Neural progenitor cell (in vitro differentiated cells): ENCODE results near the gene CCNY. TPM values are rescaled to one million over a fixed set of nuclear protein-coding genes. Genes with fewer than 3 reads are reported as not detected.

Experiments
- DNase-seq: peaks from one replicate; pipeline ENCODE4 v3.0.0-alpha.2; 2016; ENCODE audit warnings: low spot score
- H2AFZ ChIP-seq: fragments of 200-600 bp; sonication (generic); replicated peaks from 2 replicates; pipeline ENCODE4 v1.6.1; 2016; ENCODE audit warnings: antibody characterized with exemption
- H3F3A ChIP-seq: fragments of 200-600 bp; sonication (generic); 2 replicates; pipeline ENCODE4 v1.6.1; 2016; ENCODE audit warnings: antibody characterized with exemption, low read depth
- H3K27ac ChIP-seq: fragments of 200-600 bp; sonication (generic); 2 replicates; pipeline ENCODE4 v1.5.1; 2016; ENCODE audit warnings: mild to moderate bottlenecking
- H3K27me3 ChIP-seq: fragments of 200-600 bp; sonication (generic); 2 replicates; pipeline ENCODE4 v1.6.1; 2016; ENCODE audit warnings: mild to moderate bottlenecking, moderate library complexity
- H3K36me3 ChIP-seq: fragments of 200-600 bp; sonication (generic); 2 replicates; pipeline ENCODE4 v1.5.1; 2016
- H3K4me1 ChIP-seq: fragments of 200-600 bp; sonication (generic); 2 replicates; pipeline ENCODE4 v1.6.1; 2016; ENCODE audit warnings: mixed run types
- H3K4me2 ChIP-seq: fragments of 200-600 bp; sonication (generic); 2 replicates; pipeline ENCODE4 v1.6.1; 2016
- H3K4me3 ChIP-seq: fragments of 200-600 bp; sonication (generic); 2 replicates; pipeline ENCODE4 v1.5.1; 2016
- H3K79me2 ChIP-seq: fragments of 200-600 bp; sonication (generic); 2 replicates; pipeline ENCODE4 v1.6.1; 2016; ENCODE audit warnings: low read depth
- H3K9ac ChIP-seq: fragments of 200-600 bp; sonication (generic); 2 replicates; pipeline ENCODE4 v1.6.1; 2016
- H3K9me3 ChIP-seq: fragments of 200-600 bp; sonication (generic); 2 replicates; pipeline ENCODE4 v1.5.1; 2016; ENCODE audit warnings: low read depth
- H4K20me1 ChIP-seq: fragments of 200-600 bp; sonication (generic); 2 replicates; pipeline ENCODE4 v1.6.1; 2016; ENCODE audit warnings: low read depth
- H3K27ac Mint-ChIP-seq: 3 replicates; pipeline ENCODE4 v1.8.0; 2021; ENCODE audit warnings: mixed read lengths
- H3K27me3 Mint-ChIP-seq: 2 replicates; pipeline ENCODE4 v1.8.0; 2022; ENCODE audit warnings: low read depth, mild to moderate bottlenecking, inconsistent platforms, moderate library complexity, mixed read lengths; ENCODE audit not compliant: insufficient read depth
- H3K36me3 Mint-ChIP-seq: 3 replicates; pipeline ENCODE4 v1.8.0; 2021; ENCODE audit warnings: mixed read lengths
- H3K4me1 Mint-ChIP-seq: 3 replicates; pipeline ENCODE4 v1.8.0; 2021; ENCODE audit warnings: mixed read lengths
- H3K4me3 Mint-ChIP-seq: 3 replicates; pipeline ENCODE4 v1.8.0; 2021; ENCODE audit warnings: mild to moderate bottlenecking, moderate library complexity, mixed read lengths
- H3K9me3 Mint-ChIP-seq: 3 replicates; pipeline ENCODE4 v1.8.0; 2020; ENCODE audit warnings: mixed read lengths
- EZH2 ChIP-seq: fragments of 200-600 bp; sonication (generic); IDR thresholded peaks from 2 replicates; pipeline ENCODE4 v1.6.1; 2017; ENCODE audit warnings: antibody characterized with exemption, mild to moderate bottlenecking, moderate library complexity
- EZH2phosphoT487 ChIP-seq: fragments of 200-600 bp; sonication (generic); IDR thresholded peaks from 2 replicates; pipeline ENCODE4 v1.6.1; 2017; ENCODE audit warnings: antibody characterized with exemption
- total RNA-seq: library from RNA; depleted of rRNA; stranded (reverse); fragments of >200 nt; gene quantifications from 2 replicates; pipeline ENCODE4 v1.2.3, GENCODE V29; 2015; ENCODE audit warnings: low replicate concordance
- TF ChIP-seq, protein P1 (sequence below): fragments of 200-600 bp; sonication (generic); IDR thresholded peaks from 2 replicates; pipeline ENCODE4 v1.5.1; 2017; ENCODE audit warnings: antibody characterized with exemption, mild to moderate bottlenecking

The CCNY gene
- total RNA-seq, 1 donor from 2014 or later, result 46.7 TPM

DNA sequence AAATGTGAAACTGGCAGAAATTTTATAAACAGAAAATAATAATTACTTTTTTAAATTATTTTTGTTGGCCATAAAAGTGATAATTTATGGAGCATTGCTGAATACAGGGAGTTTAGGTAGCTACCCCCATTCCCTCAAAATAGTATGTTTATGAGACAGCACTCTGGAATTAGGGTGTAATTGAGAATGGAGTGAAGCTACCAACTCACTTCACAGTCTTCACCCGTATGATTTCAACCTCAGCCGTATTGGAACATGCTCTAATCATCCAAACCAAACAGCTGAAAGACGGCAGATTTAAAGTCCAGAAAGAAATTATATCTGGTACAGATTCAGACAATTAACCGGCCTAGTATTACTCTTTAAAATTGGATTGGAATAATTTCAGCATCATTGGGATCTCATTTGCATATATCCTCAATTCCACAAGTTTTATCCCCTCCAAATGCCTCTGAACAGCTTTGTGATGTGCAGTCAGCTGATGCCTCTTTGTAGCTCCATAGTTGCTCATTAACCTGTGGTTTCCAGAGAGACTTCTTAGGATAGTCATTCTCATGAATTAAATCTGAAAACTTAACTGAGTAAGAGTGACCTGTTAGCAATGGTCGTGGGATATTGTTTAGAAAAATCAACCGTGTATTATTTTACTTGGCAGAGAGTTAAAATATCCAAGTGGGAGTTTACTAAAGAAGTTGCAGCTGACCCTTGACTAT is 209.7 kb downstream of the CCNY start:
- Histone ChIP-seq H3K4me3 (no peak overlapping the region), H3K4me1 (peaks cover 20% of the 10 kb centered on the region), H3K9ac (no peak overlapping the region), H3K27ac (no peak overlapping the region), H3K79me2 (no peaks in the 10 kb centered on the region), H3F3A (peaks cover 8% of the 10 kb centered on the region), H3K36me3 (peaks cover under 1% of the 10 kb centered on the region), H3K4me2 (no peak overlapping the region), H3K9me3 (no peaks in the 10 kb centered on the region), H3K27me3 (no peaks in the 10 kb centered on the region), H4K20me1 (peaks cover 10% of the 10 kb centered on the region), H2AFZ (no peak overlapping the region)
- H3K27me3 Mint-ChIP-seq, result peaks cover 9% of the 10 kb centered on the region
- peaks cover 21% of the 10 kb centered on the region for H3K4me1 Mint-ChIP-seq
- no peak overlapping the region for H3K4me3 Mint-ChIP-seq
- H3K36me3 Mint-ChIP-seq, result peaks cover 13% of the 10 kb centered on the region
- no peak for TF ChIP-seq EZH2
- TF ChIP-seq, protein P1, sequence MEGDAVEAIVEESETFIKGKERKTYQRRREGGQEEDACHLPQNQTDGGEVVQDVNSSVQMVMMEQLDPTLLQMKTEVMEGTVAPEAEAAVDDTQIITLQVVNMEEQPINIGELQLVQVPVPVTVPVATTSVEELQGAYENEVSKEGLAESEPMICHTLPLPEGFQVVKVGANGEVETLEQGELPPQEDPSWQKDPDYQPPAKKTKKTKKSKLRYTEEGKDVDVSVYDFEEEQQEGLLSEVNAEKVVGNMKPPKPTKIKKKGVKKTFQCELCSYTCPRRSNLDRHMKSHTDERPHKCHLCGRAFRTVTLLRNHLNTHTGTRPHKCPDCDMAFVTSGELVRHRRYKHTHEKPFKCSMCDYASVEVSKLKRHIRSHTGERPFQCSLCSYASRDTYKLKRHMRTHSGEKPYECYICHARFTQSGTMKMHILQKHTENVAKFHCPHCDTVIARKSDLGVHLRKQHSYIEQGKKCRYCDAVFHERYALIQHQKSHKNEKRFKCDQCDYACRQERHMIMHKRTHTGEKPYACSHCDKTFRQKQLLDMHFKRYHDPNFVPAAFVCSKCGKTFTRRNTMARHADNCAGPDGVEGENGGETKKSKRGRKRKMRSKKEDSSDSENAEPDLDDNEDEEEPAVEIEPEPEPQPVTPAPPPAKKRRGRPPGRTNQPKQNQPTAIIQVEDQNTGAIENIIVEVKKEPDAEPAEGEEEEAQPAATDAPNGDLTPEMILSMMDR, result no peak
- TF ChIP-seq EZH2phosphoT487, result no peak
- H3K9me3 Mint-ChIP-seq, result no peaks in the 10 kb centered on the region
- no peak overlapping the region for H3K27ac Mint-ChIP-seq
- DNase-seq, result no peak

GRCh38 chr10:35546824-35547225 is 210.5 kb downstream of the CCNY start:
- Mint-ChIP-seq H3K9me3 (no peaks in the 10 kb centered on the region), H3K4me3 (no peak overlapping the region), H3K27me3 (peaks cover 10% of the 10 kb centered on the region), H3K4me1 (peaks cover 21% of the 10 kb centered on the region), H3K27ac (peak overlapping the region; percentile 80), H3K36me3 (peaks cover 10% of the 10 kb centered on the region)
- Histone ChIP-seq H4K20me1 (peaks cover 10% of the 10 kb centered on the region), H3K4me3 (no peak overlapping the region), H3K9me3 (no peaks in the 10 kb centered on the region), H3K4me1 (peaks cover 20% of the 10 kb centered on the region), H3K9ac (no peak overlapping the region), H3F3A (peaks cover 8% of the 10 kb centered on the region), H3K4me2 (no peak overlapping the region), H3K36me3 (no peaks in the 10 kb centered on the region), H3K27me3 (no peaks in the 10 kb centered on the region), H3K79me2 (no peaks in the 10 kb centered on the region), H2AFZ (no peak overlapping the region), H3K27ac (no peak overlapping the region)
- TF ChIP-seq, protein P1, result peak; percentile 17
- no peak for TF ChIP-seq EZH2
- TF ChIP-seq EZH2phosphoT487, result no peak
- peak; percentile 13 for DNase-seq

DNA sequence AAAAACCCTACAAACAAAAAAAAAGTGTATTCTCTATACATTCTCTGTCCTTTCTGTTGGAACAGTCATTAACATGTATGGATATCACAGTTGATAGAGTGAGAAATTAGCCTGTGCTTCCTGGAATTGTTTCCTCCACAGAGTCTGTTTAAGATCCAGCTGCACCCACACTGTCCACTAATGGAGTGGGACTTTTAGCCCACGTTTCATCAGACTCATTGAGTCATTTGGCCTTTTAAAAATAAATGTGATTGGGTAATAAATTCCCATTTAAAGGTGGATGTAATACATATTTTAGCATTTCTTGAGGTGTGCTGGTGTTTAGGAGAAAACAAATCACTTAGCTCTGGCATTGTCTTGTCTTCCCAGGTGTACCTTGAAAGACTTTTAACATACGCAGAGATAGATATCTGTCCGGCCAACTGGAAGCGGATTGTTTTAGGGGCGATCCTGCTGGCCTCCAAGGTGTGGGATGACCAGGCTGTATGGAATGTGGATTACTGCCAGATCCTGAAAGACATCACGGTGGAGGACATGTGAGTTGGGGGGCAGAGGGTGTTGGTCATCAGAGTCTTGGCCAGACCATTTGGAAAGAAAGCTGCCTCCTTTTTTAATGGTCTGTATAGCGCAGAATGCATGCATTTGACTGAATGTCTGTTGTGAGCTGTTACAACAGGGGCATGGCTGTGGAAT is 216.5 kb downstream of the CCNY start:
- H3K79me2 ChIP-seq, result no peaks in the 10 kb centered on the region
- Mint-ChIP-seq H3K9me3 (no peaks in the 10 kb centered on the region), H3K36me3 (peaks cover 6% of the 10 kb centered on the region), H3K27ac (no peak overlapping the region), H3K4me3 (no peak overlapping the region), H3K4me1 (peaks cover 2% of the 10 kb centered on the region), H3K27me3 (peaks cover 11% of the 10 kb centered on the region)
- H3K36me3 ChIP-seq, result no peaks in the 10 kb centered on the region
- H3K4me3 ChIP-seq, result no peak overlapping the region
- H3K4me1 ChIP-seq, result peaks cover 7% of the 10 kb centered on the region
- TF ChIP-seq, protein P1, result no peak
- TF ChIP-seq EZH2phosphoT487 (no peak), EZH2 (no peak)
- H2AFZ ChIP-seq, result no peak overlapping the region
- no peak overlapping the region for H3K4me2 ChIP-seq
- H3F3A ChIP-seq, result no peaks in the 10 kb centered on the region
- no peaks in the 10 kb centered on the region for H3K27me3 ChIP-seq
- no peak overlapping the region for H3K27ac ChIP-seq
- H3K9ac ChIP-seq, result no peak overlapping the region
- H3K9me3 ChIP-seq, result no peaks in the 10 kb centered on the region
- DNase-seq, result no peak
- peaks cover 3% of the 10 kb centered on the region for H4K20me1 ChIP-seq
